IPS-20b (cell line): ENCODE measurements around the gene PRPF8.

Experiments
- H3K27ac ChIP-seq: one replicate; pipeline ENCODE4 v1.5.1; 2013; ENCODE audit warnings: low read length
- H3K27me3 ChIP-seq: 2 replicates; pipeline ENCODE4 v1.6.1; 2013; ENCODE audit warnings: mild to moderate bottlenecking, low read length, inconsistent platforms; ENCODE audit not compliant: insufficient read depth
- H3K36me3 ChIP-seq: 2 replicates; pipeline ENCODE4 v1.6.1; 2013; ENCODE audit warnings: low read depth, mild to moderate bottlenecking, inconsistent platforms, low read length, moderate library complexity; ENCODE audit not compliant: insufficient read depth
- H3K4me1 ChIP-seq: 2 replicates; pipeline ENCODE4 v1.6.1; 2013; ENCODE audit warnings: mild to moderate bottlenecking, control low read depth, inconsistent platforms, low read length, moderate library complexity; ENCODE audit not compliant: insufficient read depth
- H3K4me3 ChIP-seq: 2 replicates; pipeline ENCODE4 v1.5.1; 2013; ENCODE audit warnings: mild to moderate bottlenecking, low read length, inconsistent platforms
- H3K9ac ChIP-seq: 2 replicates; pipeline ENCODE4 v1.6.1; 2013; ENCODE audit warnings: low read depth, mild to moderate bottlenecking, inconsistent platforms, low read length, moderate library complexity
- H3K9me3 ChIP-seq: 2 replicates; pipeline ENCODE4 v1.6.1; 2013; ENCODE audit warnings: mild to moderate bottlenecking, low read depth, low read length, inconsistent platforms; ENCODE audit not compliant: insufficient read depth

Gene PRPF8

DNA sequence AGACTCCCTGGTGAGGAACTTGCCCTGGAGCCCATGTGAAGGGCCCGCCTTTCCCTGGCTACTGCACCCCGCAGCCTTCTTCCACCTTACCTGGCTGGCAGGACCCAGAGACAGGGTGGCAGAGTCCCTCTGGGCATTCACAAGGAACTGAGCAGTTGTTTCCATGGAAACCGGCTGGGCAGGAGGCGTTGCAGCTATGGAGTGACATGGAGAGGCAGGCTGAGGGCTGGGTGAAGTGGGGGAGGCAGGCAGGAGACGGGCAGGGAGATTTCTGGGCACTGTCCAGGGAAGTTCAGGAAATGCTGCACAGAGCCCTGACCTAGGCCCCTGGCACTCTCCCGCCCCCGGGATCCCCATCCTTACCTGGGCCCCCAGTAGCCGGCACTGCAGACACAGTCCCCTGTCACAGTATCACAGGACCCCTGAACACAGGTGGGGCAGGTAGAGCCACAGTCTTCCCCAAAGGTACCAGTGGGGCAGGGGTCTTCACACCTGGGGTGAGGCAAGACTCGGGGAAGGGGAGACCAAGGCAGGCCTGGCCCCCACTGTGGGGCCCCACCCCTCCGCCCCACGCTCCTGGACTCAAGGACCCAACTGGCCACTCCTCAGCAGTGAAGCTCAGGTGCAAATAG is 45.0 kb downstream of the PRPF8 start:
- H3K9ac ChIP-seq, result no peak overlapping the region
- H3K9me3 ChIP-seq, result no peaks in the 10 kb centered on the region
- H3K4me1 ChIP-seq, result peaks cover 7% of the 10 kb centered on the region; the same call in 1 of the 2 replicates
- H3K27me3 ChIP-seq, result peaks cover 13% of the 10 kb centered on the region
- H3K4me3 ChIP-seq, result no peak overlapping the region
- no peak overlapping the region for H3K27ac ChIP-seq
- H3K36me3 ChIP-seq, result no peaks in the 10 kb centered on the region

DNA sequence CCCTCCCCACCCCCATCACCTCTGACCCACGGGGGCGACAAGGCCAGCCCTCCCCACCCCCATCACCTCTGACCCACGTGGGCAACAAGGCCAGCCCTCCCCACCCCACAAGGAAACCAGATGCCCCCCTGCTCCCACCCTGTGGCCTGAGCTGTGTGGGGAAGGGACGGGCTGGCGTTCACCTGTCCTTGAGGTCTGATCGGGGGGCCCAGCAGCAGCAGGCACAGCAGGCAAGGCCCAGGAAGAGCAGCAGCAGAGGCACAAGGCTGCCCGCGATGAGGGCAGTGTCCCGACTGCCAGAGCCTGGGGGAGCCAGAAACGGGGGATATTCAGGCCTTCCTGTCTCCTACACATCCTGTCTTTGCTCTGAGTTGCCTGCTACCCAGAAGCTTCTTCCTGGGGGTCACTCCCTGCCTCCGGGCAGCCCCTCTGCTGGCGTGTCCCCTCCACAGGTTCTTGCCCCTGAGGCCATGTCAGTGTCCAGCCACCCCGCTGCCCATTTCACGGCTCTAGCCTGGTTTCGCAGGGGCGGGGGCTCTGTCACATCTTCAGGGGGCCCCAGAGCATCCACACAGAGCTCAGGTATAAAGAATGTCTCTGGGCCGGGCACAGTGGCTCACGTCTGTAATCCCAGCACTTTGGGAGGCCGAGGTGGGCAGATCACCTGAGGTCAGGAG is 45.9 kb downstream of the PRPF8 start:
- Histone ChIP-seq H3K27me3 (peaks cover 4% of the 10 kb centered on the region; the same call in 1 of the 2 replicates), H3K36me3 (no peaks in the 10 kb centered on the region), H3K9ac (no peak overlapping the region), H3K27ac (no peak overlapping the region), H3K4me3 (no peak overlapping the region), H3K4me1 (peaks cover 4% of the 10 kb centered on the region; the same call in 1 of the 2 replicates), H3K9me3 (no peaks in the 10 kb centered on the region)

- Histone ChIP-seq H3K9ac (no peak overlapping the region), H3K4me3 (no peak overlapping the region), H3K4me1 (peaks cover 4% of the 10 kb centered on the region; the same call in 1 of the 2 replicates), H3K27me3 (no peaks in the 10 kb centered on the region), H3K36me3 (no peaks in the 10 kb centered on the region), H3K9me3 (no peaks in the 10 kb centered on the region), H3K27ac (no peak overlapping the region)
Measured at GRCh38 chr17:1638171-1638590, 46.5 kb downstream of the PRPF8 start.

GRCh38 chr17:1636732-1637285 is 47.9 kb downstream of the PRPF8 start:
- no peaks in the 10 kb centered on the region for H3K9me3 ChIP-seq
- no peaks in the 10 kb centered on the region; the same call in 1 of the 2 replicates for H3K27me3 ChIP-seq
- no peak overlapping the region for H3K4me3 ChIP-seq
- peaks cover 4% of the 10 kb centered on the region; the same call in 1 of the 2 replicates for H3K4me1 ChIP-seq
- no peak overlapping the region for H3K27ac ChIP-seq
- H3K9ac ChIP-seq, result no peak overlapping the region
- no peaks in the 10 kb centered on the region for H3K36me3 ChIP-seq

DNA sequence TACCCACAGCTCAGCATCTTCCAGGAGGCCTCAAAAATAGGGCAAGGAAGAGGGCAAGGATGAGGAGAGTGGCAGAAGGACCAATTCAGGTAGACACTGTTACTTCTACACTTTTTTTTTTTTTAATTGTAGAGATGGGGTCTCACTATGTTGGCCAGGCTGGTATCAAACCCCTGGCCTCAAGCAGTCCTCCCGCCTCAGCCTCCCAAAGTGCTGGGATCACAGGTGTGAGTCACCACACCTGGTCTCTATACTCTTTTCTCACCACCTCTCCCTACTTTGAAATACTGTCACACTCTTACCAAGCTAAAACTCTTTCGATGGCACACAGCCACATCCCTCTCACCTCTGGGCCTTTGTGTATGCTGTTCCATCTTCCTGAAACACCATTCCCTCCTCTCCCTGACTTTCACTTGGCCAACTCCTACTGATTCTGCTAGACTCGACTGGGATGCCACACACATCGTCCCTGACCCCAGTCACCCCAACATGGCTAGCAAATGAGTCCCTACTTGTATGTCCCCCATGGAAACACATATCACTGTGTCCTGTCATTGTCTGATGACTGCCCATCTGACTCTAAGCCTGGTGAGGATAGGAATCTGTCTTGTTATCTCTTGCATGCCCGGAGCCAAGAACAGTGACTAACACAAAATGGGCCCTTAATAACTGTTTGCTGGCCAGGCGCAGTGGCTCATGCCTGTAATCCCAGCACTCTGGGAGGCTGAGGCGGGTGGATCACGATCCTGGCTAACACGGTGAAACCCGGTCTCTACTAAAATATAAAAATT is 48.8 kb downstream of the PRPF8 start:
- no peak overlapping the region for H3K9ac ChIP-seq
- no peak overlapping the region for H3K27ac ChIP-seq
- H3K36me3 ChIP-seq, result no peaks in the 10 kb centered on the region
- H3K27me3 ChIP-seq, result peaks cover under 1% of the 10 kb centered on the region; the same call in 1 of the 2 replicates
- no peaks in the 10 kb centered on the region for H3K9me3 ChIP-seq
- no peak overlapping the region for H3K4me3 ChIP-seq
- H3K4me1 ChIP-seq, result peaks cover 4% of the 10 kb centered on the region; the same call in 1 of the 2 replicates

GRCh38 chr17:1634841-1635650 is 49.6 kb downstream of the PRPF8 start:
- no peak overlapping the region for H3K9ac ChIP-seq
- H3K27me3 ChIP-seq, result peaks cover 9% of the 10 kb centered on the region; the same call in 1 of the 2 replicates
- H3K9me3 ChIP-seq, result no peaks in the 10 kb centered on the region
- H3K4me1 ChIP-seq, result peaks cover 4% of the 10 kb centered on the region; the same call in 1 of the 2 replicates
- H3K27ac ChIP-seq, result no peak overlapping the region
- H3K4me3 ChIP-seq, result no peak overlapping the region
- no peaks in the 10 kb centered on the region for H3K36me3 ChIP-seq

GRCh38 chr17:1630662-1631061 is 54.0 kb downstream of the PRPF8 start:
- Histone ChIP-seq H3K9ac (no peak overlapping the region), H3K4me1 (peaks cover 4% of the 10 kb centered on the region)

GRCh38 chr17:1629504-1630310 is 55.0 kb downstream of the PRPF8 start:
- H3K27me3 ChIP-seq, result peaks cover 24% of the 10 kb centered on the region
- peaks cover 4% of the 10 kb centered on the region for H3K4me1 ChIP-seq
- H3K9ac ChIP-seq, result peak overlapping the region; percentile 72; the same call in 1 of the 2 replicates
- H3K9me3 ChIP-seq, result no peaks in the 10 kb centered on the region
- peak overlapping the region; percentile 81 for H3K4me3 ChIP-seq
- H3K36me3 ChIP-seq, result no peaks in the 10 kb centered on the region
- H3K27ac ChIP-seq, result no peak overlapping the region

More at GRCh38 chr17:1630662-1631061, 54.0 kb downstream of the PRPF8 start:
- H3K4me3 ChIP-seq, result no peak overlapping the region
- H3K27me3 ChIP-seq, result peaks cover 24% of the 10 kb centered on the region
- no peak overlapping the region for H3K27ac ChIP-seq
- H3K9me3 ChIP-seq, result no peaks in the 10 kb centered on the region
- H3K36me3 ChIP-seq, result no peaks in the 10 kb centered on the region

- peak overlapping the region; percentile 72; the same call in 1 of the 2 replicates for H3K9ac ChIP-seq
- no peaks in the 10 kb centered on the region for H3K36me3 ChIP-seq
- peaks cover 24% of the 10 kb centered on the region for H3K27me3 ChIP-seq
- H3K27ac ChIP-seq, result no peak overlapping the region
- H3K9me3 ChIP-seq, result no peaks in the 10 kb centered on the region
- peak overlapping the region; percentile 81 for H3K4me3 ChIP-seq
- peaks cover 4% of the 10 kb centered on the region for H3K4me1 ChIP-seq
Measured at GRCh38 chr17:1628856-1629503, 55.7 kb downstream of the PRPF8 start.
